ENCODE data around the gene CDC123. TPM values are rescaled to one million over a fixed set of nuclear protein-coding genes. Genes with fewer than 3 reads are reported as not detected.

The CDC123 gene
- total and polyA plus RNA-seq, 2 of the 4 experiments (the other 2 are of a cell fraction) = 100 to 203 TPM

GRCh38 chr10:12241810-12242529 lies 46.0 kb downstream of the CDC123 start:
- peaks cover 7 to 17% of the 10 kb centered on the region in 2 experiments for H3K79me1 ChIP-seq (ENCODE audit: low read depth in 1 of 2, low read length in 2 of 2)
- dilution Hi-C loops (cut with HindIII; ENCODE audit: low sequenced_read_pairs, unreplicated experiment) (no loop called here), intact Hi-C loops (cut with micrococcal nuclease) (no loop called here), in situ Hi-C loops (cut with MboI; ENCODE audit: low sequenced_read_pairs) (no loop called here)
- no peak overlapping the region for H4K8ac ChIP-seq (ENCODE audit: low read depth in 2 of 2, low read length in 2 of 2)
- no peak overlapping the region for H4K91ac ChIP-seq (ENCODE audit: insufficient read depth, low read depth, low read length)
- no peak overlapping the region for H2BK120ac ChIP-seq (ENCODE audit: low read depth, low read length)
- no peaks in the 10 kb centered on the region for H3K9me1 ChIP-seq (ENCODE audit: insufficient read depth, low read length)
- no peak overlapping the region for H3K56ac ChIP-seq (ENCODE audit: extremely low read depth, insufficient read depth, low read length)
- H3K18ac ChIP-seq (ENCODE audit: low read depth, low read length) = no peak overlapping the region
- H3K14ac ChIP-seq (replicated peaks; ENCODE audit: low read depth, low read length) = no peak overlapping the region
- POLR2A ChIA-PET (ENCODE audit: unreplicated experiment) = no interaction called here
- peak; percentile 53 for DNase-seq
- H3K4ac ChIP-seq (ENCODE audit: low read depth, low read length) = no peak overlapping the region
- no peak overlapping the region for H3K9ac ChIP-seq (ENCODE audit: low read depth, low read length)
- no TSS peak for BruUV-seq (replicated peaks)
- no peaks in the 10 kb centered on the region for H3K4me1 ChIP-seq (ENCODE audit: control insufficient read depth, insufficient read depth, low read length)
- peak overlapping the region; percentile 16 for H2AK9ac ChIP-seq (replicated peaks; ENCODE audit: low read depth, low read length, poor library complexity)
- no peak for TF ChIP-seq BHLHE40 (IDR thresholded peaks at IDR 0.05; ENCODE audit: low read depth, low read length)
- TF ChIP-seq MXI1 (IDR thresholded peaks at IDR 0.05; ENCODE audit: borderline replicate concordance, low read depth, low read length) = no peak
- no peak for TF ChIP-seq FOS (IDR thresholded peaks at IDR 0.05; ENCODE audit: low read depth, low read length)
- no peak for TF ChIP-seq POLR2A (IDR thresholded peaks at IDR 0.05; ENCODE audit: low read depth, low read length)
- no peak for TF ChIP-seq ELK1 (IDR thresholded peaks at IDR 0.05; ENCODE audit: borderline replicate concordance, low read depth, low read length)
- no peak for TF ChIP-seq RCOR1 (IDR thresholded peaks at IDR 0.05; ENCODE audit: insufficient replicate concordance, low read length)
- no peak for TF ChIP-seq MAFK (IDR thresholded peaks at IDR 0.05; ENCODE audit: low read depth, low read length)
- no peak for TF ChIP-seq USF2 (IDR thresholded peaks at IDR 0.05; ENCODE audit: low read depth, low read length)
- no peak for TF ChIP-seq RAD21 (IDR thresholded peaks at IDR 0.05; ENCODE audit: low read length)
- TF ChIP-seq MAZ (IDR thresholded peaks at IDR 0.05; ENCODE audit: borderline replicate concordance, low read depth, low read length) = no peak
- no peak for TF ChIP-seq NFE2L2 (IDR thresholded peaks at IDR 0.05; ENCODE audit: low read depth, low read length)
- TF ChIP-seq RFX5 (IDR thresholded peaks at IDR 0.05; ENCODE audit: low read depth, low read length) = no peak
- no peak for TF ChIP-seq SMC3 (IDR thresholded peaks at IDR 0.05; ENCODE audit: low read depth, low read length)
- TF ChIP-seq CEBPB (IDR thresholded peaks at IDR 0.05; ENCODE audit: low read depth, low read length) = no peak
- TF ChIP-seq CTCF (conservative IDR thresholded peaks at IDR 0.05; ENCODE audit: low read depth, low read length) = no peak
- no peak for TF ChIP-seq CHD1 (IDR thresholded peaks at IDR 0.05; ENCODE audit: low read depth, low read length)
- H2BK20ac ChIP-seq (ENCODE audit: low read depth, low read length) = no peak overlapping the region
- no peak overlapping the region for H2BK5ac ChIP-seq (ENCODE audit: low read depth, low read length, poor library complexity, severe bottlenecking)
- H4K20me1 ChIP-seq (ENCODE audit: insufficient read depth, low read length) = no peaks in the 10 kb centered on the region
- ATAC-seq (ENCODE audit: low read depth) = no peak
- H3K4me2 ChIP-seq (ENCODE audit: low read depth, low read length) = no peak overlapping the region
- no peak overlapping the region for H2BK15ac ChIP-seq (ENCODE audit: low read depth, low read length)
- H3K4me3 ChIP-seq (ENCODE audit: insufficient read depth, low read depth, low read length) = no peak overlapping the region
- no peak overlapping the region for H2AK5ac ChIP-seq (ENCODE audit: low read depth, low read length)
- no peak overlapping the region for H4K5ac ChIP-seq (ENCODE audit: low read depth, low read length)
- CTCF ChIA-PET = no interaction called here
- H2AFZ ChIP-seq (replicated peaks; ENCODE audit: low read length, poor library complexity) = no peak overlapping the region
- H3K36me3 ChIP-seq (ENCODE audit: control insufficient read depth, insufficient read depth, low read length) = peaks cover 49% of the 10 kb centered on the region
- H3K27me3 ChIP-seq (ENCODE audit: control insufficient read depth, insufficient read depth, low read length) = no peaks in the 10 kb centered on the region
- H3K9me3 ChIP-seq (ENCODE audit: control insufficient read depth, insufficient read depth, low read length) = no peaks in the 10 kb centered on the region
- H3K27ac ChIP-seq (ENCODE audit: insufficient read depth, low read length) = no peak overlapping the region
- H3K23ac ChIP-seq (ENCODE audit: low read depth, low read length) = no peak overlapping the region
- WGBS, 2 experiments (ENCODE audit: extremely low coverage in 2 of 2, insufficient read length in 1 of 2) = 78% methylated on average over 14 of the region's 19 CpGs; no CpG with 5 or more reads in 1 of the 2 experiments

All from IMR-90 (cell line).